COLO829 (cell line): ENCODE results near the gene FGD6.

Source experiments
- DNase-seq: peaks from one replicate; pipeline ENCODE4 v3.0.0; 2012; ENCODE audit warnings: low spot score

The FGD6 gene

GRCh38 chr12:95083938-95084337 lies 133.3 kb downstream of the FGD6 start:
- peak; percentile 8 for DNase-seq

GRCh38 chr12:95083471-95083870 lies 133.8 kb downstream of the FGD6 start:
- DNase-seq = no peak

GRCh38 chr12:95077341-95077740 lies 139.9 kb downstream of the FGD6 start:
- no peak for DNase-seq

GRCh38 chr12:95074766-95075165 lies 142.5 kb downstream of the FGD6 start:
- DNase-seq = no peak

- no peak for DNase-seq
These were observed 143.4 kb downstream of the FGD6 start for GRCh38 chr12:95073698-95074520.

GRCh38 chr12:95072900-95073697 lies 144.2 kb downstream of the FGD6 start, which contains the start of gene NR2C1:
TSS of gene NR2C1 (minus strand) at chr12:95073618. CDS start at chr12:95067384, 6,234 bp downstream.
- DNase-seq = peak; percentile 97

- no peak for DNase-seq
These were observed 146.9 kb downstream of the FGD6 start for GRCh38 chr12:95070378-95070777.

- no peak for DNase-seq
These were observed 151.0 kb downstream of the FGD6 start for GRCh38 chr12:95066091-95066855.

GRCh38 chr12:95060951-95061350 lies 156.3 kb downstream of the FGD6 start:
- DNase-seq = no peak

- DNase-seq = no peak
These were observed 157.3 kb downstream of the FGD6 start for GRCh38 chr12:95059984-95060383.

- no peak for DNase-seq
These were observed 159.8 kb downstream of the FGD6 start for GRCh38 chr12:95057424-95057823.

- no peak for DNase-seq
These were observed 162.2 kb downstream of the FGD6 start for GRCh38 chr12:95055057-95055456.

- no peak for DNase-seq
These were observed 163.1 kb downstream of the FGD6 start for GRCh38 chr12:95054206-95054605.

GRCh38 chr12:95051241-95051640 lies 166.0 kb downstream of the FGD6 start:
- no peak for DNase-seq

- no peak for DNase-seq
These were observed 179.4 kb downstream of the FGD6 start for GRCh38 chr12:95037906-95038305.

- DNase-seq = no peak
These were observed 182.5 kb downstream of the FGD6 start for GRCh38 chr12:95034750-95035149.
